ENCODE data around the gene MUC15.

Gene MUC15, protein sequence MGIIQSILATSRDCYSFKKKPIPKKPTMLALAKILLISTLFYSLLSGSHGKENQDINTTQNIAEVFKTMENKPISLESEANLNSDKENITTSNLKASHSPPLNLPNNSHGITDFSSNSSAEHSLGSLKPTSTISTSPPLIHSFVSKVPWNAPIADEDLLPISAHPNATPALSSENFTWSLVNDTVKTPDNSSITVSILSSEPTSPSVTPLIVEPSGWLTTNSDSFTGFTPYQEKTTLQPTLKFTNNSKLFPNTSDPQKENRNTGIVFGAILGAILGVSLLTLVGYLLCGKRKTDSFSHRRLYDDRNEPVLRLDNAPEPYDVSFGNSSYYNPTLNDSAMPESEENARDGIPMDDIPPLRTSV

DNA sequence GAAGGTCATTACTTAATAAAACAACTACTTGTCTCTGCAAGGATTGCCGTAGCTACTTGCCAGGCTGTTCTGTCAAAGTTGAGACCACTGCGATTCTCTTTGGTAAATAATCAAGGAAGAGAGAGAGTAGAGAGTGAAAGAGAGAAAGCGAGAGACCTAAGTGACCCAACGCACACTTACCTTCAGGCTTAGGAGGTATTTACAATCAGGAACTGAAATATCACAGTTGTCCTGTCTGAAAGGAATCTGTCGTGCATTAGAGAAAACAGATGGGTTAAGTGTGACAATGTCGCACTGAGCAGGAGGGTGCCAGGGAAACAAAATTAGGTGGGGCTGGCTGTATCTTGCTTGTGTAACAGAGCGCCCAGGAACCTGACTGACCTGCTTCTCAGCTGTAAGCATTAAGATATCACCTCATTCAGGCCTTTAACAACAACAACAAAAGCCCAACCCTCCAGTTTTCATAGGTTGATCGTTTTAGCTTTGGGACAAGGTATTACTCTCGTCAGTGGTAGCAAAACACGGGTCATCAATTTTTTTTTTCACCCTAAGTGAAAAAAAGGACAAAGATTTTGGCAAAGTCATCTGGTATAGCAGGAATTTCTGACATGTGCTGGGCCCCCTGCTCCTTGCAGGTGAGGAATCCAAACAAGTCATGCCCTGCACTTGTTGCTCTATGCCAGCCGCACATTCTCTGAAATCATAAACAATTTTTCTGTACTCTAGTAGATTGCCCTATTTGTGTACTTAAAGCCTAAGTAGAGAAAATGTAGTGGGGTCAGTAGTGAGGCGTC lies at the start of gene MUC15:
Gene MUC15, minus strand, starts transcription at position 403 of the 794 bp plus-strand sequence. CDS start 5,169 bp downstream, outside the sequence.
- Histone ChIP-seq H3K27me3 (ENCODE audit: control insufficient read depth, insufficient read depth, low read length) (no peaks in the 10 kb centered on the region), H3K9ac (ENCODE audit: low read depth, low read length) (no peak within 1 kb of the TSS), H3K36me3 (ENCODE audit: control insufficient read depth, insufficient read depth, low read length) (no peaks in the 10 kb centered on the region), H3K4me1 (ENCODE audit: control insufficient read depth, insufficient read depth, low read length) (no peaks in the 10 kb centered on the region), H3K4me3 (ENCODE audit: low read depth, low read length) (no peak within 1 kb of the TSS), H3K9me3 (ENCODE audit: control insufficient read depth, insufficient read depth, low read length) (no peaks in the 10 kb centered on the region)

DNA sequence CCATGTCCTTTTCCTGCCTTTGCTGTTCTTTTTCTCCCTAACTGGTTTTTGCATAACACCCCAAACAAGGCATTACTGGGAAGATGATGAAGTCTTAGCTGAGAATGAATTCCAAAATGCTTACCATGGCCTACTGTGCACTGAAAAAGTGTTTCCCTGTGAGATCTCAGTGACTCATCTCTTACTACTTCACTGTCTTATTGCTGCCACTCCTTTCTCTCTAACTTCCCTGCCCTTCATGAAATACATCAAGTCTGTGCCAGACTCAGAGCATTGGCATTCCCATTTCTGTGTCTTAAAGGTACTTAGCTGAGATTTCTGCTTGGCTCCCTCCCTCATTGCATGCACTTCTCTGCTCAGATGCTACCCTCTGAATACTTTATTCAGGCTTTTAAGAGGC lies 49.1 kb upstream of the MUC15 start:
- Histone ChIP-seq H3K27me3 (ENCODE audit: control insufficient read depth, insufficient read depth, low read length) (no peaks in the 10 kb centered on the region), H3K4me1 (ENCODE audit: control insufficient read depth, insufficient read depth, low read length) (peaks cover 3% of the 10 kb centered on the region), H3K36me3 (ENCODE audit: control insufficient read depth, insufficient read depth, low read length) (no peaks in the 10 kb centered on the region), H3K9me3 (ENCODE audit: control insufficient read depth, insufficient read depth, low read length) (no peaks in the 10 kb centered on the region), H3K9ac (ENCODE audit: low read depth, low read length) (no peak overlapping the region), H3K4me3 (ENCODE audit: low read depth, low read length) (no peak overlapping the region)

DNA sequence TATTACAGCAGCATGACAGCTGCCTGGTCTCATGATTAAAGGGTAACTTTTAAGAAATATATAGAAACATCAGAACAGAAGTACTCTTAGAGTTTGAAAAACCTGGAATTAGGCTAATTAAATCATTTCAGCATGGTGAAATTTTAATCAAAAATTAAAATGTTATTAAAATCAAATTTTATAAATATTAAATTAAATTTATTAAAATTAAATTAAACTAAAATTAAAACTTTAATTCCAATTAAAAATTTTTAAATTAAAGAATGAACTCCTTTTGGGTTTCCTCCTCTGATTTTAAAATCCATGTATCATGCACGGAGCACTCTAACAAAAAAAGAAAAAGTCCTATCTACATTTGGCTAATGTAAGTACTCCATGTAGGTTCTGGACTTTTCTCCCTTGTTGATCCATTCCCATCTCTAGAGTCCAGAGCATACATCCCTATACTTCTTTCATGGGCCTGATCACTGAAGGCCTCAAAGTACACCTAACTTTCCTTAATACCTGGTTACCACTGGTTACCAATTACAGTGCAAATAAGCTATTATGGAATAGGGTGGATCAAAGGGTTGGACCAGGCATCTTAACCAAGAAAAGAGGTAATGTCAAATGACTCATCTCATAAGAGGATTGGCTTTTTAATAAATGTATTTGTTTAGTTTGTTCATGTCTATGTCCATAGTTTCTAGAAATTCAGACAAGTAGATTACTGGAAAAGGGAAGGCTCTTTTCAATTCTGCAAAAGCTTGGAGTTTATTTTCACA lies 48.4 kb upstream of the MUC15 start:
- Histone ChIP-seq H3K27me3 (ENCODE audit: control insufficient read depth, insufficient read depth, low read length) (no peaks in the 10 kb centered on the region), H3K4me1 (ENCODE audit: control insufficient read depth, insufficient read depth, low read length) (peaks cover 3% of the 10 kb centered on the region), H3K36me3 (ENCODE audit: control insufficient read depth, insufficient read depth, low read length) (no peaks in the 10 kb centered on the region)

DNA sequence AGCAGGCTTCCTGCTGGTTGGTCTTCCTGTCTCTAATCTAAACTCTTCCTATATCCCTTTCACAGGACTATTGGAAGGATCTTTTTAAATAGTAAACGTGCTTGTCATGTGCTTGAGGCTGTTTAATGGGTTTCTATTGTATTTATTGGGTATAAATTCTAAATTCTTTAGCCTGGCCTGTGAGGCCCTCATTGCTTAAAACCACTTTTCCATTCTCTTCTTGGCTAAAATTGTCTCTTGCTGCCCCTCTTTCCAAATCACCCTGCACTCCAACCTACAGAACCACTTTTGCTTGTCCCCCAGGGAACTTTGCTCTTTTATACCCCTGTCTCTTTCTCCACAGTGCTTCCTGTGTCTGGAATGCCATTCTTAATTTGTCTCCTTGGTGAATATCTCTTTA lies 46.4 kb upstream of the MUC15 start:
- Histone ChIP-seq H3K9me3 (ENCODE audit: control insufficient read depth, insufficient read depth, low read length) (no peaks in the 10 kb centered on the region), H3K4me1 (ENCODE audit: control insufficient read depth, insufficient read depth, low read length) (peaks cover 3% of the 10 kb centered on the region), H3K4me3 (ENCODE audit: low read depth, low read length) (no peak overlapping the region), H3K9ac (ENCODE audit: low read depth, low read length) (no peak overlapping the region), H3K27me3 (ENCODE audit: control insufficient read depth, insufficient read depth, low read length) (no peaks in the 10 kb centered on the region), H3K36me3 (ENCODE audit: control insufficient read depth, insufficient read depth, low read length) (no peaks in the 10 kb centered on the region)

More for the DNA sequence above, 48.4 kb upstream of the MUC15 start:
- no peak overlapping the region for H3K4me3 ChIP-seq (ENCODE audit: low read depth, low read length)
- H3K9me3 ChIP-seq (ENCODE audit: control insufficient read depth, insufficient read depth, low read length) = no peaks in the 10 kb centered on the region
- no peak overlapping the region for H3K9ac ChIP-seq (ENCODE audit: low read depth, low read length)

DNA sequence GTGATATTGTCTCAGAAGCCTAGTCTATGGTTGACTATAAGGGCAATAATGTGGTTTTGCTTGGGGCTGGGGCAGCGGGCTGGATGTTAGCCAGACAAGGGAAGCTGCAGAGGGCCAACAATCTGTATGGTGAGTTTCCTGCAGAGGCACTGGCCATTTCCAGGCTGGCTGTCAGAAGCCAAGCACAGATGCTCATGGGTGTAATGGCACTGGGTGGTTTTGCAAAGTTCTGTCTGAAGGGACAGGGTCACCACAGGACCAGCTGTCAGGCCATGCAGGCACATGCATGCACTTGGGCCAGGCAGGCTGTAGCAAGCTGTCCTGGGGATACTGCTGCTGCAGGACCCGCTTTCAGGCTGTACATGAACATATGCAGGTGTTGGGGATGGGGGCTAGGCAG lies 41.7 kb upstream of the MUC15 start:
- H3K36me3 ChIP-seq (ENCODE audit: control insufficient read depth, insufficient read depth, low read length) = no peaks in the 10 kb centered on the region
- H3K27me3 ChIP-seq (ENCODE audit: control insufficient read depth, insufficient read depth, low read length) = no peaks in the 10 kb centered on the region
- H3K9me3 ChIP-seq (ENCODE audit: control insufficient read depth, insufficient read depth, low read length) = no peaks in the 10 kb centered on the region
- no peak overlapping the region for H3K9ac ChIP-seq (ENCODE audit: low read depth, low read length)
- H3K4me3 ChIP-seq (ENCODE audit: low read depth, low read length) = no peak overlapping the region
- peaks cover 3% of the 10 kb centered on the region for H3K4me1 ChIP-seq (ENCODE audit: control insufficient read depth, insufficient read depth, low read length)

DNA sequence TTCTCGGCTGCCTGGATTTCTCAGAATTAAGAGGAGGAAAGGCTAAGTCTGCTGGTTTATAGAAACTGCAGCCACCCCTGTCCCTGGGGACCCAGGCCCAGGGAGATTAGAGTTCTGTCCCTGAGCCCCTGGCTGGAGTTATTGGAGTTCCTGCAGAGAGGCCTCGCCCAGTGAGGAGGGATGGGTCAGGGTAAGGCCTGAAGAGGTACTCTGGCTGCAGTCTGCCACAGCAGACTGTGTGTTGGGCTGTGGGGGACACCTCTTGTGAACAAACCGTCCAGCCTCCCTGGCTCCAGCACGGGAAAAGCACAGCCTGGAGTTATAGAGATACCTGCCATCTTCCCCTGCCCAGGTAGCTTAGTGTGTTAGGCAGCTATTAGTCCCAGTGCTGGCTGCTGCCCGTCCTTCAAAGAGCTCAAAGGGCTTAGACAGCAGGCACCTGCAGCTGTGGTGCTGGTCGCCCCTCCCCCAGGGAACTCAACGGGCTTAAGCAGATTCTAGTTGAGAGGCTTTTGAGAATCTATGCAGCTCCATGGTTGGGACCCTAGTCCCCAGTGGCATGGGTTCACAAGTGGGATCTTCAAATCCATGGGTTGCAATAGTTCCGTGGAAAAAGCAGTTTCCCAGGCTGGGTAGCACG lies 36.6 kb upstream of the MUC15 start:
- no peaks in the 10 kb centered on the region for H3K4me1 ChIP-seq (ENCODE audit: control insufficient read depth, insufficient read depth, low read length)
- no peak overlapping the region for H3K9ac ChIP-seq (ENCODE audit: low read depth, low read length)
- H3K36me3 ChIP-seq (ENCODE audit: control insufficient read depth, insufficient read depth, low read length) = no peaks in the 10 kb centered on the region
- no peaks in the 10 kb centered on the region for H3K9me3 ChIP-seq (ENCODE audit: control insufficient read depth, insufficient read depth, low read length)
- no peak overlapping the region for H3K4me3 ChIP-seq (ENCODE audit: low read depth, low read length)
- H3K27me3 ChIP-seq (ENCODE audit: control insufficient read depth, insufficient read depth, low read length) = no peaks in the 10 kb centered on the region

DNA sequence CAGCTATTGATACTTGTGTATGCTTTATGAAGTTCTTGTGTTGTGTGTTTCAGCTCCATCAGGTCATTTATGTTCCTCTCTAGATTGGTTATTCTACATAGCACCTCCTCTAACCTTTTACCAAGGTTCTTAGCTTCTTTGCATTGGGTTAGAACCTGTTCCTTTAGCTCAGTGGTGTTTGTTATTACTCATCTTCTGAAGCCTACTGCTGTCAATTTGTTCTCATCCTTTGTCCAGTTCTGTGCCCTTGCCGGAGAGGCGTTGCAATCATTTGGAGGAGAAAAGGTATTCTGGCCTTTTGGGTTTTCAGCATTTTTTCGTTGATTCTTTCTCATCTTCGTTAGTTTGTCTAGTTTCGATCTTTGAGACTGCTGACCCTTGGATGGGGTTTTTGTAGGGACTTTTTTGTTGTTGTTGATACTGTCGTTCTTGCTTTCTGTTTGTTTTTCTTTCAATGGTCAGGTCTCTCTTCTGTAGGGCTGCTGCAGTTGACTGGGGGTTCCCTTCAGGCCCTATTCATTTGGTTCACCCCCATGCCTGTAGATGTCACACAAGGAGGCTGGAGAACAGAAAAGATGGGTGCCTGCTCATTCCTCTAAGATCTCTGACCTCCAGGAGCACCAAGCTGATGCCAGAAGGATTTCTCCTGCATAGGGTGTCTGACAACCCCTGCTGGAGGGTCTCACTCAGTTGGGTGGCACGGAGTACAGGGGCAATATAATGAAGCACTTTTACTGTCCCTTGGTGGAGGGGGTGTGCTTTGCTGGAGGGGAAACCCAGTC lies 35.9 kb upstream of the MUC15 start:
- Histone ChIP-seq H3K4me3 (ENCODE audit: low read depth, low read length) (no peak overlapping the region), H3K27me3 (ENCODE audit: control insufficient read depth, insufficient read depth, low read length) (no peaks in the 10 kb centered on the region), H3K4me1 (ENCODE audit: control insufficient read depth, insufficient read depth, low read length) (no peaks in the 10 kb centered on the region), H3K9me3 (ENCODE audit: control insufficient read depth, insufficient read depth, low read length) (no peaks in the 10 kb centered on the region), H3K9ac (ENCODE audit: low read depth, low read length) (no peak overlapping the region), H3K36me3 (ENCODE audit: control insufficient read depth, insufficient read depth, low read length) (no peaks in the 10 kb centered on the region)

DNA sequence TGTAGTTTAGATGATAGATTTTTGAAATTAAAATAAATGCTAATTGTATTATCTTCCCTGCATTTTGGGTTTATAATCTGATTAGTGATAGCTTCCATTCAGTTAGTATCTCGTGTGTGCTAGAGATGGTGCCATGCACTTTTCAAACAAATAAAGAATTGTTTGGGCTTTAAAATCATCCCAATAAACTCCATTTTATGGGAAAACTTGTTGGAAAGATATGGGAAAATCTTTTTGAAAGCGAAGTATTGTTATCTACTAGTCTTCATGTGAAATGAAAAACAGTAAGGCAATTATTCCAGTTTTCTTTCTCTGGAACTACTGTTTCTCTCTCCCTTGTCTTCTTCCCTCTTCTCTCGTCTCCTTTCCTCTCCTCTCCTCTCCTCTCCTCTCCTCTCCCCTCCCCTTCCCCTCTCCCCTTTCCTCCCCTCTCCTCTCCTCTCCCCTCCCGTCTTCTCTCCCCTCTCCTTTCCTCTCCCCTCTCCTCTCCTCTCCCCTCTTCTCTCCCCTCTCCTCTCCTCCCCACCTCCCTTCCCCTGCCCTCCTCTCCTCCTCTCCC lies 27.9 kb upstream of the MUC15 start:
- H3K9me3 ChIP-seq (ENCODE audit: control insufficient read depth, insufficient read depth, low read length) = no peaks in the 10 kb centered on the region
- H3K4me3 ChIP-seq (ENCODE audit: low read depth, low read length) = no peak overlapping the region
- H3K36me3 ChIP-seq (ENCODE audit: control insufficient read depth, insufficient read depth, low read length) = no peaks in the 10 kb centered on the region
- no peaks in the 10 kb centered on the region for H3K27me3 ChIP-seq (ENCODE audit: control insufficient read depth, insufficient read depth, low read length)
- no peak overlapping the region for H3K9ac ChIP-seq (ENCODE audit: low read depth, low read length)
- no peaks in the 10 kb centered on the region for H3K4me1 ChIP-seq (ENCODE audit: control insufficient read depth, insufficient read depth, low read length)

DNA sequence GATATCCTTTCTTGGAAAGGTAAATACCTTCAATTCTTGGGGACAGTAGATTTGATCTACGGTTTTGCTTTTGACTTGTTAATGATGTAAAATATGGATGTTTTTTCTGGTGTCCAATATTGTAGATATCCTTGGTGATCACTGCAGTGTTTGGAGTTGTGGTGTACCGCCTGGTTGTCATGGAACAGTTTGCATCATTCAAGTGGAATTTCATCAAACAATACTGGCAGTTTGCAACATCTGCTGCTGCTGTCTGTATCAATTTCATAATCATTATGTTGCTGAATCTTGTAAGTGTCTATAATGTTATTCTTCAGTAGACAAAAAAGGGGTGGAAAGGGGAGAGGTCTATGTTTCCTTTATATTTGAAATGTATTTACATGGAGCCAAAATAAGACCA lies 27.4 kb upstream of the MUC15 start:
- Histone ChIP-seq H3K36me3 (ENCODE audit: control insufficient read depth, insufficient read depth, low read length) (no peaks in the 10 kb centered on the region), H3K9ac (ENCODE audit: low read depth, low read length) (no peak overlapping the region), H3K4me1 (ENCODE audit: control insufficient read depth, insufficient read depth, low read length) (no peaks in the 10 kb centered on the region)

DNA sequence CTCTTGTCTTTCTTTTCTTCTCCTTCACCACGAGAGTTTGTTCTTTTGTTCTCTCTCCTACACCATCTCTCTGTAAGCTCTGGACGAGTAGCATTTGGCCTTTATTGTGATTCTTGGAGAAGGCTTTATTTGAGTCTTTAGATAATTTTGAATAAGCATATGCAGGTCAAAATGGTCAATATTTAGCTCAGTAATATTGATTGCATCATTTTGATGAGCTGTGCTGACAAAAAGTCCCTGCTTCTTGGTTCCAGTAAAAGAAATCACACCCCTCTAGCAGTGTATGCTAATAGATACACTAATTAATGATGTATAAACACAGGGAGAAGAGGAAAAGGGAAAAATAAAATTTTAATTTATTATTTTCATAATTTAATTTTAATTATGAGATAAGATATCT lies 25.8 kb upstream of the MUC15 start:
- Histone ChIP-seq H3K36me3 (ENCODE audit: control insufficient read depth, insufficient read depth, low read length) (no peaks in the 10 kb centered on the region), H3K4me1 (ENCODE audit: control insufficient read depth, insufficient read depth, low read length) (no peaks in the 10 kb centered on the region), H3K9ac (ENCODE audit: low read depth, low read length) (no peak overlapping the region), H3K4me3 (ENCODE audit: low read depth, low read length) (no peak overlapping the region), H3K9me3 (ENCODE audit: control insufficient read depth, insufficient read depth, low read length) (no peaks in the 10 kb centered on the region), H3K27me3 (ENCODE audit: control insufficient read depth, insufficient read depth, low read length) (no peaks in the 10 kb centered on the region)

More for the DNA sequence above, 27.4 kb upstream of the MUC15 start:
- Histone ChIP-seq H3K9me3 (ENCODE audit: control insufficient read depth, insufficient read depth, low read length) (no peaks in the 10 kb centered on the region), H3K4me3 (ENCODE audit: low read depth, low read length) (no peak overlapping the region), H3K27me3 (ENCODE audit: control insufficient read depth, insufficient read depth, low read length) (no peaks in the 10 kb centered on the region)
